Activated CD4-positive, alpha-beta memory T cell treated with anti-CD3 and anti-CD28 coated beads for 36 hours (primary cell): ENCODE results near the gene LRRK1. TPM values are rescaled to one million over a fixed set of nuclear protein-coding genes. Genes with fewer than 3 reads are reported as not detected.

ENCODE experiments used
- CTCF ChIA-PET: fragments of 350-600 bp; sonication (Branson Sonifier 250); formaldehyde crosslinking; loops from one replicate; lab custom pipeline; 2021; ENCODE audit warnings: antibody characterized with exemption, inconsistent platforms; lab: Charles Lee
- POLR2A ChIA-PET: fragments of 350-600 bp; sonication (Branson Sonifier 250); formaldehyde crosslinking; loops from one replicate; lab custom pipeline; 2021; ENCODE audit warnings: antibody characterized with exemption; lab: Charles Lee
- DNase-seq: peaks from one replicate; pipeline ENCODE4 v3.0.0-alpha.2; 2020
- H3K27ac Mint-ChIP-seq: one replicate; pipeline ENCODE4 v1.8.0; 2021; ENCODE audit warnings: mixed read lengths
- H3K27me3 Mint-ChIP-seq: one replicate; pipeline ENCODE4 v1.8.0; 2021; ENCODE audit warnings: mixed read lengths
- H3K36me3 Mint-ChIP-seq: one replicate; pipeline ENCODE4 v1.8.0; 2021; ENCODE audit warnings: mixed read lengths
- H3K4me1 Mint-ChIP-seq: one replicate; pipeline ENCODE4 v1.8.0; 2021; ENCODE audit warnings: low read depth, mixed read lengths
- H3K4me3 Mint-ChIP-seq: one replicate; pipeline ENCODE4 v1.8.0; 2021; ENCODE audit warnings: mild to moderate bottlenecking, mixed read lengths
- H3K9me3 Mint-ChIP-seq: one replicate; pipeline ENCODE4 v1.8.0; 2021; ENCODE audit warnings: mixed read lengths
- intact Hi-C: fragments of 100-400 bp; cut with micrococcal nuclease; formaldehyde crosslinking; loops from one replicate; pipeline ENCODE4 v1.15.1; 2023
- total RNA-seq, 2 experiments: library from RNA; stranded (reverse); gene quantifications; one replicate each; pipeline ENCODE4 v1.2.3, GENCODE V29; 2021

LRRK1 gene
- total RNA-seq, 2 experiments from 2014 or later, result 0.41 to 0.71 TPM

GRCh38 chr15:100975043-100975442 lies 55.9 kb downstream of the LRRK1 start:
- intact Hi-C loops, result no loop called here
- H3K27me3 Mint-ChIP-seq, result peaks cover 36% of the 10 kb centered on the region
- CTCF ChIA-PET, result interaction anchor here (1.0 to 1.1 kb wide), 2 partner anchors 32 to 34 kb away, joined by 3 to 4 read pairs; no protein-coding TSS in a partner anchor
- peaks cover 6% of the 10 kb centered on the region for H3K9me3 Mint-ChIP-seq
- POLR2A ChIA-PET, result interaction anchor here (0.6 kb wide), 1 partner anchor 9 kb away, joined by 4 read pairs; no protein-coding TSS in a partner anchor
- no peak for DNase-seq
- H3K4me3 Mint-ChIP-seq, result no peak overlapping the region
- no peak overlapping the region for H3K27ac Mint-ChIP-seq
- no peaks in the 10 kb centered on the region for H3K36me3 Mint-ChIP-seq
- no peaks in the 10 kb centered on the region for H3K4me1 Mint-ChIP-seq

DNA sequence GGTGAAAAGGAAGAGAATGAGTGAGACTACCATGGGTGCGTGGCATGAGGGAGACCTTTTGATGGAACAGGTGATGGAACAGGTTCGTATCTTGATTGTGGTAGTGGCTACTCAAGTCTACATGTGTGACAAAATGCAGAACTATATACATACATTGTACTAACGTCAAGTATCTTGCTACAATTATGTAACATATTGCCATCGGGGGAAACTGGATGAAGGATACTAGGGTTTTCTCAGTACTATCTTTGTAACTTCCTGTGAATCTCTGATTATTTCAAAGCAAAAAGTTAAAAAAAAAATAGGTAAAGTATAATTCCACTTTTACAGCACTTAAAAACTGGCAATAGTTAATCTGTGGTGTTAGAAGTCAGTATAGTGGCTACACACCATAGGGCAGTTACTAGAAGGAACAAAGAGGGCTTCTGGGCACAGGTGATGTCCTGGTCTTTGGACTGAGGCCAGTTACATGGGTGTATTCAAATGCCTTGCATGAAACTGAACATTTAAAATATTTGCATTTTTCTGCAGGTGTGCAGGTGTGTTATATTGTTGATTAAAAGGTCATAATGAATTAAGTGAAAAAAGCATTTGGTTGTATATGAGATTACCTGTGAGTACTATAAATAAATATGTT lies 61.4 kb downstream of the LRRK1 start:
- no peak overlapping the region for H3K4me3 Mint-ChIP-seq
- intact Hi-C loops, result no loop called here
- no peak for DNase-seq
- CTCF ChIA-PET, result no interaction called here
- no peak overlapping the region for H3K27ac Mint-ChIP-seq
- H3K9me3 Mint-ChIP-seq, result peaks cover 11% of the 10 kb centered on the region
- POLR2A ChIA-PET, result no interaction called here
- peaks cover 14% of the 10 kb centered on the region for H3K27me3 Mint-ChIP-seq
- H3K4me1 Mint-ChIP-seq, result no peaks in the 10 kb centered on the region
- H3K36me3 Mint-ChIP-seq, result no peaks in the 10 kb centered on the region

DNA sequence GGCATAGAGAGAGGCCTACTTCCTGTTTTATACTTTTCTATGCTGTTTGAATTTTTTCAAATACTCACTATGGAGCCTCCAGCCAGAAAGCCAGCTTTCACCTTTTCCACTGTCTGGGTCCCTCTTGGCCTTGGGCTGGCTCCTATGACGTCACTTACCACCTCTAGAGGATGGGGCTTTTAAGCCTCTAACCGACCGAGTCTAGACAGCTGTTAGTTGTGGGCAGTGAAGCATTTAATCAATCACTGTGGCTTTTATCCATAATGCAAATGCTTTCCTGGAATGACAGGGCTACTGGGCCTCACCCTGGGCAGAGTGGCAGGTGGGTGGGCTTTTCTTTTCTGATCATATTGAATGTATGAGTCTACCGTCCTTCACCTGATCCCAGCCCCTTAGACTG lies 61.9 kb downstream of the LRRK1 start:
- Mint-ChIP-seq H3K4me1 (no peaks in the 10 kb centered on the region), H3K27me3 (peaks cover 11% of the 10 kb centered on the region), H3K4me3 (no peak overlapping the region), H3K36me3 (no peaks in the 10 kb centered on the region), H3K27ac (no peak overlapping the region), H3K9me3 (peaks cover 11% of the 10 kb centered on the region)
- ChIA-PET CTCF (interaction anchor here (6.1 kb wide), 1 partner anchor 27 kb away, joined by 25 read pairs; no protein-coding TSS in a partner anchor), POLR2A (no interaction called here)
- no peak for DNase-seq
- intact Hi-C loops, result no loop called here

GRCh38 chr15:100983221-100983620 lies 64.1 kb downstream of the LRRK1 start:
- Mint-ChIP-seq H3K27me3 (peaks cover 7% of the 10 kb centered on the region), H3K27ac (no peak overlapping the region), H3K4me3 (no peak overlapping the region), H3K9me3 (peaks cover 11% of the 10 kb centered on the region), H3K36me3 (no peaks in the 10 kb centered on the region), H3K4me1 (no peaks in the 10 kb centered on the region)
- POLR2A ChIA-PET, result no interaction called here
- CTCF ChIA-PET, result interaction anchor here (0.7 to 6.1 kb wide), 2 partner anchors 25 to 122 kb away, joined by 3 to 25 read pairs; no protein-coding TSS in a partner anchor
- no peak for DNase-seq
- intact Hi-C loops, result no loop called here

DNA sequence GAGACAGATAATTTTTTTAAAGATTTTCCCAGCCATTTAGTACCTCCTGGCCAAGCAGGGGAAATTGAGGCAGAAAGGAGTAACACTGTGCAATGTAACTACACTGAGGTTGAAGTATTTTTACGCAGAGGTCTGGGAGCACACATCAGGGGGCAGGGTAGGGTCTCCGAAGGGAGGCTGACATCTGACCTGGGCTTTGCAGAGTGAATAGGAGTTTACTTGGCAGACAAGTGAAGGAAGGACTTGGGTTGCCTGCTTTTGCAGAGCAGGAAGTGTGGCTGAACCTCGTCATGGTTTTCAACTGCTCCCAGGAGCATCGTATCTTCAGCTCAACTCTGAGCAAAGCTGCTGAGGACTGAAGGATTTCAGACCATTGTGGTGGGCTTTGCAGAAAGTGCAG lies 66.2 kb downstream of the LRRK1 start:
- POLR2A ChIA-PET, result no interaction called here

DNA sequence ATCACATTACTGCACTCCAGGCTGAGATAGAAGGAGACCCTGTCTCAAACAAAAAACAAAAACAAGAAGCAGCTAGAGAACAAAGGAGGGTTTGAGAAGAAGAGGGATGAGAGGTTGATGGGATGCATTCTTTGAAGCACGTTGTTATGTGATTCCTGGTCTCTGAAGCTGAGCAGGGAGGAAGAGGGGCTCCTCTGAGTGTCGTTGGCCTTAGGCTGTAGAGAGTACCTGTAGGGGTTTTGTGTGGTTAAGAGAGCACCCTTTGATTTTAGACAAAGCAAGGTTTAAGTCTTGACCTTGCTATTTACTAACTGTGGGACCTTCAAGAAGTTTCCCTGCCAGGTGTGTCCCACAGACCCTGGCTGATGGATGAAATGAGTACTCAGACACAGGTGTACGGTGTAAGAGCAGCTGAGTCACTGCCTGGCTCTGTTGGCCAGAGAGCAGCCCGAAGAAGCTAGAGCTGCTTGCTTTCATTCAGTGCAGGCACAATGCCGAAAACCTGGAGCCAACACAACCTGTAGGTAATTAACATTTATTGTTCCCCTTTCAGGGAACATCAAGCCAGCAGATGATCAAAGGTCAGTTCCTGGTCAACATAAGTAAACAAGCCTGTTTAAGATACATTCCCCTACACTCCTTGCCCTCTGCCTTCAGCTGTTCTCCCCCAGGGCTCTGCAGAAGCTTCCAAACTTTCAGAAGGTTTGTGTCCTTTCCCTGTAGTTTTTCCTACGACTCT lies 67.2 kb downstream of the LRRK1 start:
- DNase-seq, result no peak
- no peak overlapping the region for H3K4me3 Mint-ChIP-seq
- peaks cover 1% of the 10 kb centered on the region for H3K36me3 Mint-ChIP-seq
- H3K9me3 Mint-ChIP-seq, result no peaks in the 10 kb centered on the region
- ChIA-PET CTCF (interaction anchor here (0.7 to 6.1 kb wide), 3 partner anchors 22 to 260 kb away, joined by 3 to 25 read pairs (median 5); no protein-coding TSS in a partner anchor), POLR2A (interaction anchor here (0.6 kb wide), 1 partner anchor 275 kb away, joined by 5 read pairs; no protein-coding TSS in a partner anchor)
- H3K4me1 Mint-ChIP-seq, result no peaks in the 10 kb centered on the region
- intact Hi-C loops, result no loop called here
- peaks cover 11% of the 10 kb centered on the region for H3K27me3 Mint-ChIP-seq
- no peak overlapping the region for H3K27ac Mint-ChIP-seq

More for the DNA sequence above, 66.2 kb downstream of the LRRK1 start:
- CTCF ChIA-PET, result interaction anchor here (1.9 to 6.1 kb wide), 2 partner anchors 23 to 67 kb away, joined by 5 to 25 read pairs; no protein-coding TSS in a partner anchor
- no peaks in the 10 kb centered on the region for H3K4me1 Mint-ChIP-seq
- H3K9me3 Mint-ChIP-seq, result peaks cover under 1% of the 10 kb centered on the region
- peaks cover 1% of the 10 kb centered on the region for H3K36me3 Mint-ChIP-seq
- no peak for DNase-seq
- H3K27me3 Mint-ChIP-seq, result peaks cover 11% of the 10 kb centered on the region
- no peak overlapping the region for H3K4me3 Mint-ChIP-seq
- intact Hi-C loops, result no loop called here
- no peak overlapping the region for H3K27ac Mint-ChIP-seq

GRCh38 chr15:100987143-100987542 lies 68.0 kb downstream of the LRRK1 start:
- CTCF ChIA-PET, result interaction anchor here (6.1 kb wide), 1 partner anchor 21 kb away, joined by 25 read pairs; no protein-coding TSS in a partner anchor
- H3K27me3 Mint-ChIP-seq, result peaks cover 11% of the 10 kb centered on the region
- peaks cover 1% of the 10 kb centered on the region for H3K36me3 Mint-ChIP-seq
- H3K9me3 Mint-ChIP-seq, result no peaks in the 10 kb centered on the region
- DNase-seq, result no peak
- POLR2A ChIA-PET, result no interaction called here
- H3K4me3 Mint-ChIP-seq, result no peak overlapping the region
- intact Hi-C loops, result no loop called here
- H3K4me1 Mint-ChIP-seq, result no peaks in the 10 kb centered on the region
- no peak overlapping the region for H3K27ac Mint-ChIP-seq

GRCh38 chr15:100988297-100988696 lies 69.1 kb downstream of the LRRK1 start:
- intact Hi-C loops, result no loop called here
- no peak overlapping the region for H3K27ac Mint-ChIP-seq
- H3K9me3 Mint-ChIP-seq, result no peaks in the 10 kb centered on the region
- ChIA-PET POLR2A (interaction anchor here (0.6 kb wide), 1 partner anchor 16 kb away, joined by 3 read pairs; no protein-coding TSS in a partner anchor), CTCF (interaction anchor here (1.0 kb wide), 1 partner anchor 115 kb away, joined by 3 read pairs; no protein-coding TSS in a partner anchor)
- DNase-seq, result no peak
- H3K4me3 Mint-ChIP-seq, result no peak overlapping the region
- peaks cover 1% of the 10 kb centered on the region for H3K36me3 Mint-ChIP-seq
- no peaks in the 10 kb centered on the region for H3K4me1 Mint-ChIP-seq
- H3K27me3 Mint-ChIP-seq, result peaks cover 11% of the 10 kb centered on the region

DNA sequence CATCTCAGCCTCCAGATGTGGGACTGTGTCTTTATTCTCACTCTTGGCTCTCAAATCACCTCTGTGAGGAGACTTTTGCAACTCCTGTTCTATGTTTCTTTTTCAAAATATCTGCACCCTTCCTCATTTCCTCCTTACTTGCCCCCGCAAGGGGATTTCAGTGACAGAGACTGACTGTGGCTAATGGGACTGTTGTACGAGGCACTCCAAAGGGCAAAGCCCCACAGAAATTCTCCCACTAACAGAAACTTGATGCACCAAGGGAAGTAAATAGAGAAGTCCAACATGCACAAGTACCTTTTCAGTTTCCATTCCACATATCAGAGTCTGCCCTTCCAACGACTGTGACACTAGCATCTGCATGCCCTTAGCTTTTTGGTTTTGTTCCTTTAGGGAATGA lies 69.7 kb downstream of the LRRK1 start:
- POLR2A ChIA-PET, result no interaction called here
- H3K36me3 Mint-ChIP-seq, result peaks cover 1% of the 10 kb centered on the region
- DNase-seq, result no peak
- no peak overlapping the region for H3K4me3 Mint-ChIP-seq
- peaks cover 11% of the 10 kb centered on the region for H3K27me3 Mint-ChIP-seq
- no peaks in the 10 kb centered on the region for H3K9me3 Mint-ChIP-seq
- H3K27ac Mint-ChIP-seq, result no peak overlapping the region
- intact Hi-C loops, result no loop called here
- CTCF ChIA-PET, result interaction anchor here (1.0 kb wide), 2 partner anchors 19 to 116 kb away, joined by 3 read pairs; no protein-coding TSS in a partner anchor
- no peaks in the 10 kb centered on the region for H3K4me1 Mint-ChIP-seq

DNA sequence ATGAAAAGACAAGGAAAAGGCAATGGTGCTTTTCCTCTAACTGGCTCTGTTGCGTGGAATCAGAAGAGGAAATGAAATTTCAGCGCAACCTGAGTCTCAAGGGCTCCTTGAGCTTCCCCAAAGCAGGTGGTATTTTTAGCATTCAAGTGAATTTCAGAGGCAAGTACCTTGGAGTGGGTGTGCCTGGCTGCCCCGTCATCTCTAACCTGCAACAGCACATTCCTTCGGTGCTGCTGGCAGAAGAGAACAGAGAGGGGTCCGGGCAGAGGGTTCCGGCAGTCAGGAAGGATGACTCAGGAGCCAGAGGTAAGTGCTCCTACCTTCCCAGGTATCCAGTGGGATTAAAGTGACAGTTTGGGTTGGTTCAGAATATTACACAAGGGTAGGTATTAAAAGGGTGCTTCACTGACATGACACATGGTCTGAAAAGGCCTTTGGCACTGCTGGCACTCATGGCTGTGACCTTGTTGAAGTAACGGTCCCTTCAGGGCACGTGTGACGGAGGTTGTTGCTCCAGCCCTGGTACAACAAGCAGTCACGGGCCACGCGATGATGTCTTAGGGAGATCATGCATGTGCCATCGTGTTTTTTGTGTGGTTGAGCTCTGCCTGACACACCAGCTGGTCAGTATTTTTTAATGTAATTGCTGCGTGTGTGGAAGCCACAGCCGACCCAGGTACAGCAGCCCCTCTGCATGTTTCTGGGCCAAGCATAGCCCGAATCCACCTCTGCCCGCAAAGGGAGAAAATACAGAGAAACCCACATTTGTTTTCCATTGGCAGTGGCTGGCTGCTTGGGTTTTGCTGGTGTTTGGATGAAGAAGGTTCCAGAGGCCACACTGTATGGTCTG lies 75.7 kb downstream of the LRRK1 start:
- Mint-ChIP-seq H3K4me1 (no peaks in the 10 kb centered on the region), H3K27me3 (peaks cover 3% of the 10 kb centered on the region), H3K27ac (no peak overlapping the region), H3K9me3 (no peaks in the 10 kb centered on the region), H3K4me3 (no peak overlapping the region), H3K36me3 (no peaks in the 10 kb centered on the region)
- no peak for DNase-seq
- intact Hi-C loops, result no loop called here
- ChIA-PET CTCF (interaction anchor here (1.8 kb wide), 1 partner anchor 14 kb away, joined by 6 read pairs; no protein-coding TSS in a partner anchor), POLR2A (no interaction called here)
